Bronchial epithelial cell (primary cell): ENCODE measurements around the gene AKR7A3. TPM values are rescaled to one million over a fixed set of nuclear protein-coding genes. Genes with fewer than 3 reads are reported as not detected.
"Not testable (repeated sequence)": the region's sequence is repeated elsewhere in the genome, so short reads cannot be mapped to it uniquely, and the experiment has no call there.

Experiments used
- DNase-seq: peaks from one replicate; pipeline ENCODE4 v3.0.0-alpha.2; 2010; ENCODE audit warnings: low read depth
- FAIRE-seq: peaks from 2 replicates; lab custom pipeline; 2011; peaks lifted over from hg19 to GRCh38; lab: Jason Lieb, UNC
- H3K27me3 ChIP-seq: 2 replicates; pipeline ENCODE4 v1.5.1; 2011; ENCODE audit warnings: low read length; ENCODE audit not compliant: control insufficient read depth, insufficient read depth
- H3K36me3 ChIP-seq: 2 replicates; pipeline ENCODE4 v1.5.1; 2011; ENCODE audit warnings: low read length; ENCODE audit not compliant: control insufficient read depth, insufficient read depth
- H3K4me3 ChIP-seq: 2 replicates; pipeline ENCODE4 v1.5.1; 2011; ENCODE audit warnings: mild to moderate bottlenecking, low read depth, low read length, control low read depth
- total RNA-seq: library from RNA; depleted of rRNA; stranded (reverse); fragments of >200 nt; gene quantifications from 2 replicates; pipeline ENCODE4 v1.2.1, GENCODE V29; 2014
- TF ChIP-seq, protein P1 (sequence below): IDR thresholded peaks from 2 replicates; pipeline ENCODE4 v1.5.1; 2011; ENCODE audit warnings: mild to moderate bottlenecking, moderate library complexity, low read length, control low read depth, inconsistent platforms; ENCODE audit not compliant: insufficient read depth, severe bottlenecking

Gene AKR7A3
- total RNA-seq, 1 donor from 2014 or later = 0.26 TPM

DNA sequence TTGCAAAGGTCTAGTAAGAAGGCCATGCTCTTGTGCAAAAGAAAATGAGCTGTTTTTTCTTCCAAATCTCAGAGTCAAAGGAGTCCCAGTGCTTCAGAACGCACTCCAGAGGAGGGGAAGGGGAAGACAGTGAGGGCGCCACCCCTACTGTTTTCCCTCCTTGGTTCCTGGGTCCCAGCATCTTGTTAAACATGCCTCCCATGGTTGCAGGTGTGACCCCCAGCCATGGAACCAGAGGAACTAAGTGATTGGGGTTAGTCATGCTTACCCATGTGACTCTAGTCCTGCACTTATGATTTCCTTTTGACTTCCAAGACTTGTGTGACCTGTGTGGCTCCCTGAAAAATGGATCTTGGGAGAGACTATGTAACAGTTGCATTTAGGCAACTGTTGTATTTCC, 6.1 kb upstream of the AKR7A3 start:
- Histone ChIP-seq H3K4me3 (no peak overlapping the region), H3K36me3 (no peaks in the 10 kb centered on the region), H3K27me3 (no peaks in the 10 kb centered on the region)
- FAIRE-seq (peak; percentile 47), DNase-seq (no peak)
- TF ChIP-seq, protein P1, sequence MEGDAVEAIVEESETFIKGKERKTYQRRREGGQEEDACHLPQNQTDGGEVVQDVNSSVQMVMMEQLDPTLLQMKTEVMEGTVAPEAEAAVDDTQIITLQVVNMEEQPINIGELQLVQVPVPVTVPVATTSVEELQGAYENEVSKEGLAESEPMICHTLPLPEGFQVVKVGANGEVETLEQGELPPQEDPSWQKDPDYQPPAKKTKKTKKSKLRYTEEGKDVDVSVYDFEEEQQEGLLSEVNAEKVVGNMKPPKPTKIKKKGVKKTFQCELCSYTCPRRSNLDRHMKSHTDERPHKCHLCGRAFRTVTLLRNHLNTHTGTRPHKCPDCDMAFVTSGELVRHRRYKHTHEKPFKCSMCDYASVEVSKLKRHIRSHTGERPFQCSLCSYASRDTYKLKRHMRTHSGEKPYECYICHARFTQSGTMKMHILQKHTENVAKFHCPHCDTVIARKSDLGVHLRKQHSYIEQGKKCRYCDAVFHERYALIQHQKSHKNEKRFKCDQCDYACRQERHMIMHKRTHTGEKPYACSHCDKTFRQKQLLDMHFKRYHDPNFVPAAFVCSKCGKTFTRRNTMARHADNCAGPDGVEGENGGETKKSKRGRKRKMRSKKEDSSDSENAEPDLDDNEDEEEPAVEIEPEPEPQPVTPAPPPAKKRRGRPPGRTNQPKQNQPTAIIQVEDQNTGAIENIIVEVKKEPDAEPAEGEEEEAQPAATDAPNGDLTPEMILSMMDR = no peak

DNA sequence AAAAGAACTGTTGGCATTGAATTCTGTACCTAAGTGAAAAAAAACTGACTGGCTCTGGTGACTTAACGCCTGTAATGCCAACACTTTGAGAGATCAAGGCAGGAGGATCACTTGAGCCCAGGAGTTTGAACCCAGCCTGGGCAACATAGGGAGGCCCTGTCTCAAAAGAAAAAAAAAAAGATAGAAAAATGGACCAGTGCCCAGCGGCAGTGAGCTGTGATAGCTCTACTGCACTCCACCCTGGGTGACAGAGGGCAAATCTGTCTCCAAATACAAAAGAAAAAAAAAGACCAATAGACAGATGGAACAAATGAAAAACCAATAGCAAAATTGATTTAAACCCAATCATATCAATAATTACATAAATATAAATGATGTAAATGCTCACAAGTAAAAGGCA, 674 bp upstream of the AKR7A3 start:
- H3K4me3 ChIP-seq = peak overlapping the region; percentile 26
- TF ChIP-seq, protein P1 = no peak
- FAIRE-seq (no peak), DNase-seq (no peak)
- no peaks in the 10 kb centered on the region for H3K36me3 ChIP-seq
- no peaks in the 10 kb centered on the region for H3K27me3 ChIP-seq

DNA sequence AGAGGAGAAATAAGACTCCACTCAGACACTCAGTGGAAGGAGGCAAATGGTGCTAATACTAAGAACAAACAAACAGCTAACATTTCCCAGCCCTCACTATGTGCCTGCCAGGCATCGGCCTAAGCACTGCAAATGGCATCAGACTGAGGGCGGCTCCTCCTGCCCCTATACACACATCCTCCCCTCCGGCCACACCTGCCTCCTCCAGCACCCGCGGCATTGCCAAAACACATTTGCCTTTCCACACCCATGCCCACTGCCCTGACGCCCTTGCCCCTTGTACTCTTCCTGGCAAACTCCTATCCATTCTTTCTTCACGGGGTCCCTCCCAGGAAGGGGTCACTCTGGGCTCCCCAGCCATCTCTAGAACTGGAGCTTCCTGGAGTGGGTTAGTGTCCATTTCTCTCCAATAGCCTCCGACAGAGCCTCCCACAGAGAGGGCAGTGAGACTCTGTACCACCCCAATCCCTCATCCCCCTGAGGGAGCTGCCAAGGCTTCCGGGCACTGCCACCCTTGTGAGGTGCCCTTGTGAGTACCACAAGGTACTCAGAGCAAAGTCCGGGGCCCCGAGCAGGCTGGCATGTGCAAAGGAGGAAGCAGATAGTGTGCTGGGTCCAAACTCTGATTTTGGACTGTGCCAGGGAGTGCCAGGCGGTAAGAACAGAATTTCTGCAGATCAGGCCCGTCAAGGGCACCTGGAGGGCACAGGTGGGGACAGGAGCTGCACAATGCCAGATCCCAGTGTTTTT, 959 bp downstream of the AKR7A3 start:
- DNase-seq (no peak), FAIRE-seq (peak; percentile 88)
- H3K36me3 ChIP-seq = no peaks in the 10 kb centered on the region
- no peak overlapping the region for H3K4me3 ChIP-seq
- TF ChIP-seq, protein P1 = no peak
- no peaks in the 10 kb centered on the region for H3K27me3 ChIP-seq

DNA sequence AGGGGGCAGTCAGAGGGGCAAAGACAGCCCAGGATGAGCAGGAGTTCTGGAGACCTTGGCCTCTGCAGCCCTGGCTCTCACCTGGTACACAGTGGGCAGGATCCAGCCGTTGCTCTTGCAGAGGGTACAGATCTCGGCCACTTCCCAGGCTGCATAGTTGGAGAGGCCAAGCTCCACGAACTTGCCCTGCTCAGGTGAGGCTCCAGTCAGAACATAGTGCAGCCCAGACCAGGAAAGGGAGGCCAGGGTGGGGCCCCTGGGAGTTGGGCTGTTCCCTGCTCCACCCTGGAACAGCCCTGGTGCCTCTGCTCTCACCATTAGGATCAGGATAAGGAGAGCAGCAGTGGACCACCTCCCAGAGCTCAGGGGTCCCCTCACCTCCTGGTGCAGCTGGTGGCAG, 2.8 kb downstream of the AKR7A3 start:
- H3K4me3 ChIP-seq, H3K27me3 ChIP-seq, H3K36me3 ChIP-seq, DNase-seq: not testable (repeated sequence)
- peak; percentile 40 for FAIRE-seq

DNA sequence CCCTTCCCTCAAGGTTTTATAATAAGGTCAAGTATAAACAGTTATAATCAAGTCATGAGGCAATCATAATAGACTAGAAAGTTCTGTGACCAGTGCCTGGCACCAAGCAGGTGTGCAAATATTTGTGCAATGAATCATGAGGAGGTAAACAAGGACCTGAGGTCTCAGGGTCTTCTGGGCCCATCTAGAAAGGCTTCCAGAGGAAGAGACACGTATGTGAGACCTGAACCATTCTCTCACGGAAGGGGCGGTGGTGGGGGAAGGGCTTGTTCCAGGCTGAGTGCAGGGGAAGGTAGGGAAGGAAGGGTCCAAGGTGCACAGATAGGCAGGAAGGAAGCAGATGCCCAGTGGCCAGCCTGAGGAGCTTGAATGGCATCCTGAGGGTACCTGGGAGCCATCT, 3.2 kb downstream of the AKR7A3 start:
- not testable (repeated sequence) for FAIRE-seq

DNA sequence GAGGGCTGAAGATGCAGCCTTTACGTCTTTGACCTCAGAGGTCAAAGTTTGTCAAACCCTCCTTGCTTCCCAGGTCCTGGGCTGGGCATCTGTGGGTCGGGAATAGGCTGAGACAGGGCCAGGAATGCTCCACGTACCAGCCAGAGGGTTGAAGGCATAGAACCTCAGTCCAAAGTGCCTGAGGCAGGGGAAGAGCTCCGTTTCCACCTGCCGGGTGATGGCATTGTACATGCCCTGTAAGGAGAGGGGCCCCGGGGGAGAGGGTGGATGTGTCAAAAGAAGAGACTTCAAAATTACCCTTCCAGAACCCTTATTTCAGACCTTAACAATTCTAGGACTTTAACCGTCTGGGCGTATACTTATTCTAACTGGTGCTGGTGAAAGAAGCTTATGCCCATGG, 3.7 kb downstream of the AKR7A3 start:
- H3K27me3 ChIP-seq = no peaks in the 10 kb centered on the region
- H3K36me3 ChIP-seq = no peaks in the 10 kb centered on the region
- FAIRE-seq (no peak), DNase-seq (no peak)
- TF ChIP-seq, protein P1 = no peak
- H3K4me3 ChIP-seq = no peak overlapping the region

More for the DNA sequence above, 3.2 kb downstream of the AKR7A3 start:
- H3K27me3 ChIP-seq, DNase-seq, H3K4me3 ChIP-seq, H3K36me3 ChIP-seq: not testable (repeated sequence)

DNA sequence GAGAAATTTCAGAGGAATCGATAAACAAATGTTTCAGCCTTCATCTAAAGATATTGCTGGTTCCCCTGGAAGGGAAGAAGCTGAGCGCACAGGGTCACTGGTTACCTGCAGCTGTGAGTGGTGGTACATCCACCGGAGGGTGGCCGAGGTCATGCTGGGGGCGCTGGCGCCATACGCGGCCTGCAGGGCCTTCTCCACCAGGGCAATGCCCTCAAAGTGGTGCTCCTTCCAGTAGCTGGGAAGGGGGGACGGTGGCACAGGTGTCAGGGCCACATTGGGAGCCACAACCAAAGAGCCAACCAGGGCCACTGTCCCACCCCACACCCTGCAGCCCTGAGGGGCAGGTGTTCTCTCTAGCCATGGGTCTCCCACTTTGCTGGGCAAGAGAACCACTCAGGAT, 4.7 kb downstream of the AKR7A3 start:
- TF ChIP-seq, protein P1 = no peak
- Histone ChIP-seq H3K27me3 (no peaks in the 10 kb centered on the region), H3K36me3 (no peaks in the 10 kb centered on the region), H3K4me3 (no peak overlapping the region)
- FAIRE-seq (no peak), DNase-seq (no peak)
